GM23338 (cell line): Measurements from ENCODE around the gene BBLN. TPM values are rescaled to one million over a fixed set of nuclear protein-coding genes. Genes with fewer than 3 reads are reported as not detected.

Experiments
- ATAC-seq: fragments of 200-7000 bp; cut with Tn5 transposase; 3 replicates; pipeline ENCODE4 v1.9.1; 2020
- DNase-seq: peaks from one replicate; pipeline ENCODE4 v3.0.0-alpha.2; 2015; ENCODE audit warnings: low spot score
- H2AFZ ChIP-seq: fragments of 200-600 bp; sonication (generic); 2 replicates; pipeline ENCODE4 v1.8.0; 2016; ENCODE audit warnings: antibody characterized with exemption, mild to moderate bottlenecking, moderate library complexity
- H3F3A ChIP-seq: fragments of 200-600 bp; sonication (generic); replicated peaks from 2 replicates; pipeline ENCODE4 v1.8.0; 2017; ENCODE audit warnings: antibody characterized with exemption, mixed run types, low read depth
- H3K27ac ChIP-seq: fragments of 200-600 bp; sonication (generic); 2 replicates; pipeline ENCODE4 v1.6.1; 2016; ENCODE audit warnings: low read depth
- H3K27me3 ChIP-seq: fragments of 200-600 bp; sonication (generic); 2 replicates; pipeline ENCODE4 v1.8.0; 2016; ENCODE audit warnings: mild to moderate bottlenecking, mixed run types, moderate library complexity; ENCODE audit not compliant: insufficient read depth
- H3K36me3 ChIP-seq: fragments of 200-600 bp; sonication (generic); 2 replicates; pipeline ENCODE4 v1.8.0; 2016; ENCODE audit warnings: mild to moderate bottlenecking; ENCODE audit not compliant: insufficient read depth
- H3K4me1 ChIP-seq: fragments of 200-600 bp; sonication (generic); 2 replicates; pipeline ENCODE4 v1.8.0; 2016; ENCODE audit warnings: mild to moderate bottlenecking, moderate library complexity; ENCODE audit not compliant: insufficient read depth
- H3K4me2 ChIP-seq: fragments of 200-600 bp; sonication (generic); 2 replicates; pipeline ENCODE4 v1.7.1; 2017; ENCODE audit warnings: mixed run types
- H3K4me3 ChIP-seq: fragments of 200-600 bp; sonication (generic); 2 replicates; pipeline ENCODE4 v1.6.1; 2016; ENCODE audit warnings: mixed run types
- H3K79me2 ChIP-seq: fragments of 200-600 bp; sonication (generic); replicated peaks from 2 replicates; pipeline ENCODE4 v1.8.0; 2017; ENCODE audit warnings: mild to moderate bottlenecking; ENCODE audit not compliant: insufficient read depth
- H3K9me2 ChIP-seq: fragments of 200-600 bp; sonication (generic); 2 replicates; pipeline ENCODE4 v1.8.0; 2017; ENCODE audit not compliant: insufficient read depth
- H4K20me1 ChIP-seq: fragments of 200-600 bp; sonication (generic); replicated peaks from 2 replicates; pipeline ENCODE4 v1.8.0; 2017; ENCODE audit warnings: mild to moderate bottlenecking; ENCODE audit not compliant: insufficient read depth
- H3K27ac Mint-ChIP-seq: 2 replicates; pipeline ENCODE4 v1.8.0; 2020; ENCODE audit warnings: inconsistent platforms, mild to moderate bottlenecking, moderate library complexity, mixed read lengths
- H3K27me3 Mint-ChIP-seq: 3 replicates; pipeline ENCODE4 v1.8.0; 2022; ENCODE audit warnings: low read depth, mild to moderate bottlenecking, moderate library complexity, mixed read lengths, inconsistent platforms; ENCODE audit not compliant: insufficient read depth, poor library complexity
- H3K36me3 Mint-ChIP-seq: 3 replicates; pipeline ENCODE4 v1.8.0; 2021; ENCODE audit warnings: low read depth, mild to moderate bottlenecking, inconsistent platforms, moderate library complexity, mixed read lengths
- H3K4me1 Mint-ChIP-seq: 3 replicates; pipeline ENCODE4 v1.8.0; 2020; ENCODE audit warnings: mild to moderate bottlenecking, inconsistent platforms, mixed read lengths
- H3K4me3 Mint-ChIP-seq: 3 replicates; pipeline ENCODE4 v1.8.0; 2021; ENCODE audit warnings: moderate library complexity, mild to moderate bottlenecking, inconsistent platforms, mixed read lengths
- H3K9me3 Mint-ChIP-seq: 3 replicates; pipeline ENCODE4 v1.8.0; 2020; ENCODE audit warnings: moderate library complexity, mild to moderate bottlenecking, inconsistent platforms, mixed read lengths
- CREB1 ChIP-seq: fragments of 250-450 bp; sonication (Bioruptor Pico); IDR thresholded peaks from 2 replicates; pipeline ENCODE4 v1.5.0; 2020; ENCODE audit warnings: low read depth, mild to moderate bottlenecking, moderate library complexity
- CTCF ChIP-seq, 2 experiments: fragments of 200-600 bp in 1 of 2; sonication (generic) in 1 of 2; conservative IDR thresholded peaks; 2 replicates each; pipeline versions ENCODE4 v1.5.1 to v1.6.1; 2016 to 2017; ENCODE audit warnings: antibody characterized with exemption in 2 of 2, low read depth in 2 of 2, mild to moderate bottlenecking in 2 of 2, moderate library complexity in 1 of 2
- ETS1 ChIP-seq: IDR thresholded peaks from 2 replicates; pipeline ENCODE4 v1.6.1; 2016; ENCODE audit warnings: antibody characterized with exemption
- EZH2 ChIP-seq: fragments of 200-600 bp; sonication (generic); IDR thresholded peaks from one replicate; pipeline ENCODE4 v1.8.0; 2017; ENCODE audit warnings: antibody characterized with exemption, mild to moderate bottlenecking, low read depth; ENCODE audit not compliant: unreplicated experiment
- EZH2phosphoT487 ChIP-seq: fragments of 200-600 bp; sonication (generic); IDR thresholded peaks from one replicate; pipeline ENCODE4 v1.8.1; 2018; ENCODE audit warnings: antibody characterized with exemption; ENCODE audit not compliant: unreplicated experiment
- JUNB ChIP-seq: IDR thresholded peaks from one replicate; pipeline ENCODE4 v1.6.1; 2016; ENCODE audit warnings: antibody characterized with exemption; ENCODE audit not compliant: unreplicated experiment
- NANOG ChIP-seq: IDR thresholded peaks from 2 replicates; pipeline ENCODE4 v1.6.1; 2016; ENCODE audit warnings: antibody characterized with exemption, borderline replicate concordance
- POLR2AphosphoS5 ChIP-seq: IDR thresholded peaks from 2 replicates; pipeline ENCODE4 v1.6.1; 2016; ENCODE audit warnings: antibody characterized with exemption, low read depth
- REST ChIP-seq: IDR thresholded peaks from one replicate; pipeline ENCODE4 v1.6.1; 2018; ENCODE audit warnings: antibody characterized with exemption; ENCODE audit not compliant: unreplicated experiment
- STAT1 ChIP-seq: IDR thresholded peaks from one replicate; pipeline ENCODE4 v1.6.1; 2016; ENCODE audit warnings: antibody characterized with exemption; ENCODE audit not compliant: unreplicated experiment
- ZNF114 ChIP-seq: fragments of 250-450 bp; sonication (Bioruptor Pico); IDR thresholded peaks from 2 replicates; pipeline ENCODE4 v1.5.0; 2020; ENCODE audit warnings: mild to moderate bottlenecking, moderate library complexity
- ZNF331 ChIP-seq: fragments of 250-450 bp; sonication (Bioruptor Pico); IDR thresholded peaks from 2 replicates; pipeline ENCODE4 v1.5.0; 2020; ENCODE audit warnings: low read depth, mild to moderate bottlenecking, moderate library complexity
- ZNF462 ChIP-seq: fragments of 250-450 bp; sonication (Bioruptor Pico); IDR thresholded peaks from 2 replicates; pipeline ENCODE4 v1.5.0; 2020; ENCODE audit warnings: mild to moderate bottlenecking, moderate library complexity
- polyA plus RNA-seq: library from polyadenylated mRNA; unstranded; fragments of >200 nt; fragmentation: Nextera tagmentation; extraction: Ambion mirVana; gene quantifications from 2 replicates; pipeline ENCODE4 v1.2.1, GENCODE V29; 2016
- total RNA-seq: library from RNA; depleted of rRNA; stranded (reverse); fragments of >200 nt; shearing (Covaris generic); gene quantifications from 2 replicates; pipeline ENCODE4 v1.2.3, GENCODE V29; 2014

BBLN gene
- total and polyA plus RNA-seq, 2 experiments from 2014 or later: 171 to 246 TPM

- ATAC-seq (no peak), DNase-seq (no peak)
- no peaks in the 10 kb centered on the region for H3K27me3 ChIP-seq
- Mint-ChIP-seq H3K27ac (no peak overlapping the region), H3K9me3 (no peaks in the 10 kb centered on the region; the same call in 2 of the 3 replicates), H3K4me3 (no peak overlapping the region; the same call in 2 of the 3 replicates), H3K36me3 (no peaks in the 10 kb centered on the region; the same call in 2 of the 3 replicates), H3K27me3 (peaks cover 9% of the 10 kb centered on the region), H3K4me1 (peaks cover 28% of the 10 kb centered on the region)
- no peak overlapping the region for H3K27ac ChIP-seq
- 0 out of 2 replicates have a peak, but pooled peaks cover 4% of the 10 kb centered on the region for H3K79me2 ChIP-seq
- no peaks in the 10 kb centered on the region for H3K36me3 ChIP-seq
- H4K20me1 ChIP-seq: peaks cover 3% of the 10 kb centered on the region; the same call in 1 of the 2 replicates
- TF ChIP-seq STAT1 (no peak), POLR2AphosphoS5 (no peak), REST (no peak), EZH2phosphoT487 (no peak), ZNF114 (CRISPR knock-in tag) (no peak), ZNF331 (CRISPR knock-in tag) (no peak), ZNF462 (no peak), EZH2 (no peak), ETS1 (no peak), NANOG (no peak), JUNB (no peak), CREB1 (CRISPR knock-in tag) (no peak), CTCF (conservative IDR thresholded peaks at IDR 0.05; ENCODE audit: low read depth in 2 of 2) (no peak)
- no peak overlapping the region for H3K4me3 ChIP-seq
- H3F3A ChIP-seq: peaks cover 9% of the 10 kb centered on the region
- peaks cover 9% of the 10 kb centered on the region; the same call in 1 of the 2 replicates for H3K4me1 ChIP-seq
- H3K4me2 ChIP-seq: no peak overlapping the region
- H3K9me2 ChIP-seq: no peaks in the 10 kb centered on the region
- H2AFZ ChIP-seq: no peak overlapping the region
These were observed 41.6 kb downstream of the BBLN start for GRCh38 chr9:128201441-128202369.
